ENCODE results near the gene MB21D2.

MB21D2 gene

GRCh38 chr3:192921793-192922192, 4.1 kb upstream of the MB21D2 start:
- DNase-seq = no peak

GRCh38 chr3:192920411-192920810, 2.8 kb upstream of the MB21D2 start:
- DNase-seq = peak; percentile 57

GRCh38 chr3:192919901-192920300, 2.2 kb upstream of the MB21D2 start:
- no peak for DNase-seq

GRCh38 chr3:192918275-192918588, 576 bp upstream of the MB21D2 start:
- no peak for DNase-seq

GRCh38 chr3:192917028-192917403, 640 bp downstream of the MB21D2 start:
- DNase-seq = peak; percentile 79

GRCh38 chr3:192916371-192917027, 1.2 kb downstream of the MB21D2 start:
- DNase-seq = peak; percentile 79

GRCh38 chr3:192915722-192916121, 1.9 kb downstream of the MB21D2 start:
- peak; percentile 30 for DNase-seq

GRCh38 chr3:192915304-192915703, 2.4 kb downstream of the MB21D2 start:
- peak; percentile 60 for DNase-seq

GRCh38 chr3:192914848-192915247, 2.8 kb downstream of the MB21D2 start:
- DNase-seq = no peak

GRCh38 chr3:192913540-192913939, 4.1 kb downstream of the MB21D2 start:
- no peak for DNase-seq

- DNase-seq = no peak
Measured at GRCh38 chr3:192911293-192911692, 6.4 kb downstream of the MB21D2 start.

GRCh38 chr3:192907784-192908183, 9.9 kb downstream of the MB21D2 start:
- DNase-seq = no peak

- DNase-seq = peak; percentile 77
Measured at GRCh38 chr3:192906940-192907339, 10.7 kb downstream of the MB21D2 start.

GRCh38 chr3:192905980-192906678, 11.5 kb downstream of the MB21D2 start:
- DNase-seq = no peak

- no peak for DNase-seq
Measured at GRCh38 chr3:192904632-192905289, 12.9 kb downstream of the MB21D2 start.

GRCh38 chr3:192902549-192902948, 15.1 kb downstream of the MB21D2 start:
- DNase-seq = no peak

- DNase-seq = no peak
Measured at GRCh38 chr3:192901435-192901834, 16.2 kb downstream of the MB21D2 start.

GRCh38 chr3:192899540-192899982, 18.1 kb downstream of the MB21D2 start:
- DNase-seq = peak; percentile 43

GRCh38 chr3:192897005-192897404, 20.7 kb downstream of the MB21D2 start:
- no peak for DNase-seq

GRCh38 chr3:192896208-192896607, 21.4 kb downstream of the MB21D2 start:
- no peak for DNase-seq

- no peak for DNase-seq
Measured at GRCh38 chr3:192894676-192895075, 23.0 kb downstream of the MB21D2 start.

- DNase-seq = no peak
Measured at GRCh38 chr3:192892981-192893700, 24.5 kb downstream of the MB21D2 start.

Measured in DMS53 (cell line).